IPS-18c (cell line): ENCODE data around the gene ADAM12.

Source experiments
- H3K4me3 ChIP-seq: 2 replicates; pipeline ENCODE4 v1.7.0; 2013; ENCODE audit warnings: low read depth, mild to moderate bottlenecking, low read length, moderate library complexity; ENCODE audit not compliant: insufficient read depth
- H3K9me3 ChIP-seq: one replicate; pipeline ENCODE4 v1.6.1; 2013; ENCODE audit warnings: mild to moderate bottlenecking, low read length, moderate library complexity; ENCODE audit not compliant: control insufficient read depth, insufficient read depth

Gene ADAM12

GRCh38 chr10:126218778-126219649 lies 169.3 kb downstream of the ADAM12 start:
- no peaks in the 10 kb centered on the region for H3K9me3 ChIP-seq
- H3K4me3 ChIP-seq, result no peak overlapping the region

- H3K4me3 ChIP-seq, result no peak overlapping the region
- no peaks in the 10 kb centered on the region for H3K9me3 ChIP-seq
These were observed 170.1 kb downstream of the ADAM12 start for GRCh38 chr10:126218174-126218573.

GRCh38 chr10:126216632-126216961 lies 171.7 kb downstream of the ADAM12 start:
- Histone ChIP-seq H3K4me3 (no peak overlapping the region), H3K9me3 (peaks cover 2% of the 10 kb centered on the region)

GRCh38 chr10:126215746-126216631 lies 172.3 kb downstream of the ADAM12 start:
- Histone ChIP-seq H3K4me3 (no peak overlapping the region), H3K9me3 (peaks cover 2% of the 10 kb centered on the region)

GRCh38 chr10:126214679-126215078 lies 173.6 kb downstream of the ADAM12 start:
- Histone ChIP-seq H3K9me3 (peaks cover 2% of the 10 kb centered on the region), H3K4me3 (no peak overlapping the region)

GRCh38 chr10:126214021-126214420 lies 174.3 kb downstream of the ADAM12 start:
- Histone ChIP-seq H3K9me3 (peaks cover 2% of the 10 kb centered on the region), H3K4me3 (no peak overlapping the region)

GRCh38 chr10:126212738-126213137 lies 175.5 kb downstream of the ADAM12 start:
- H3K4me3 ChIP-seq, result no peak overlapping the region

GRCh38 chr10:126210051-126210651 lies 178.1 kb downstream of the ADAM12 start:
- peaks cover 2% of the 10 kb centered on the region for H3K9me3 ChIP-seq
- no peak overlapping the region for H3K4me3 ChIP-seq

More at GRCh38 chr10:126212738-126213137, 175.5 kb downstream of the ADAM12 start:
- peaks cover 2% of the 10 kb centered on the region for H3K9me3 ChIP-seq

GRCh38 chr10:126209451-126209850 lies 178.8 kb downstream of the ADAM12 start:
- Histone ChIP-seq H3K9me3 (peaks cover 2% of the 10 kb centered on the region), H3K4me3 (no peak overlapping the region)

GRCh38 chr10:126208726-126209302 lies 179.5 kb downstream of the ADAM12 start:
- Histone ChIP-seq H3K4me3 (no peak overlapping the region), H3K9me3 (peaks cover 2% of the 10 kb centered on the region)

- Histone ChIP-seq H3K9me3 (peaks cover 2% of the 10 kb centered on the region), H3K4me3 (no peak overlapping the region)
These were observed 180.4 kb downstream of the ADAM12 start for GRCh38 chr10:126207851-126208250.

- peaks cover 2% of the 10 kb centered on the region for H3K9me3 ChIP-seq
- H3K4me3 ChIP-seq, result no peak overlapping the region
These were observed 180.9 kb downstream of the ADAM12 start for GRCh38 chr10:126207313-126207771.

GRCh38 chr10:126205486-126206205 lies 182.6 kb downstream of the ADAM12 start:
- Histone ChIP-seq H3K4me3 (no peak overlapping the region), H3K9me3 (no peaks in the 10 kb centered on the region)

GRCh38 chr10:126204320-126204719 lies 184.0 kb downstream of the ADAM12 start:
- no peaks in the 10 kb centered on the region for H3K9me3 ChIP-seq
- H3K4me3 ChIP-seq, result no peak overlapping the region

GRCh38 chr10:126203746-126204145 lies 184.5 kb downstream of the ADAM12 start:
- no peak overlapping the region for H3K4me3 ChIP-seq
- H3K9me3 ChIP-seq, result no peaks in the 10 kb centered on the region

GRCh38 chr10:126201603-126202002 lies 186.7 kb downstream of the ADAM12 start:
- Histone ChIP-seq H3K4me3 (no peak overlapping the region), H3K9me3 (no peaks in the 10 kb centered on the region)
